Activated CD4-positive, alpha-beta T cell treated with anti-CD3 and anti-CD28 coated beads, Interleukin-2, amount 10 ng/mL, durations not matched to agents 7 days and 5 days (primary cell): Measurements from ENCODE around the gene NDFIP2. TPM values are rescaled to one million over a fixed set of nuclear protein-coding genes. Genes with fewer than 3 reads are reported as not detected.

ENCODE experiments used
- CTCF ChIA-PET: fragments of 350-600 bp; sonication (Branson Sonifier 250); formaldehyde crosslinking; loops from one replicate; lab custom pipeline; 2021; ENCODE audit warnings: antibody characterized with exemption; lab: Charles Lee
- POLR2A ChIA-PET: fragments of 350-600 bp; sonication (Branson Sonifier 250); formaldehyde crosslinking; loops from one replicate; lab custom pipeline; 2021; ENCODE audit warnings: antibody characterized with exemption; lab: Charles Lee
- DNase-seq: peaks from one replicate; pipeline ENCODE4 v3.0.0-alpha.2; 2020
- H3K27ac Mint-ChIP-seq: one replicate; pipeline ENCODE4 v1.8.0; 2021; ENCODE audit warnings: mild to moderate bottlenecking, moderate library complexity, mixed read lengths
- H3K27me3 Mint-ChIP-seq: one replicate; pipeline ENCODE4 v1.8.0; 2021; ENCODE audit warnings: mixed read lengths
- H3K36me3 Mint-ChIP-seq: one replicate; pipeline ENCODE4 v1.8.0; 2021; ENCODE audit warnings: low read depth, mixed read lengths
- H3K4me1 Mint-ChIP-seq: one replicate; pipeline ENCODE4 v1.8.0; 2021; ENCODE audit warnings: mixed read lengths
- H3K4me3 Mint-ChIP-seq: one replicate; pipeline ENCODE4 v1.8.0; 2021; ENCODE audit warnings: mild to moderate bottlenecking, moderate library complexity, mixed read lengths
- H3K9me3 Mint-ChIP-seq: one replicate; pipeline ENCODE4 v1.8.0; 2021; ENCODE audit warnings: mixed read lengths
- total RNA-seq, 2 experiments: library from RNA; stranded (reverse); gene quantifications; one replicate each; pipeline ENCODE4 v1.2.3, GENCODE V29; 2021

NDFIP2 gene
- total RNA-seq, 2 experiments from 2014 or later, result 17.8 to 21.2 TPM

DNA sequence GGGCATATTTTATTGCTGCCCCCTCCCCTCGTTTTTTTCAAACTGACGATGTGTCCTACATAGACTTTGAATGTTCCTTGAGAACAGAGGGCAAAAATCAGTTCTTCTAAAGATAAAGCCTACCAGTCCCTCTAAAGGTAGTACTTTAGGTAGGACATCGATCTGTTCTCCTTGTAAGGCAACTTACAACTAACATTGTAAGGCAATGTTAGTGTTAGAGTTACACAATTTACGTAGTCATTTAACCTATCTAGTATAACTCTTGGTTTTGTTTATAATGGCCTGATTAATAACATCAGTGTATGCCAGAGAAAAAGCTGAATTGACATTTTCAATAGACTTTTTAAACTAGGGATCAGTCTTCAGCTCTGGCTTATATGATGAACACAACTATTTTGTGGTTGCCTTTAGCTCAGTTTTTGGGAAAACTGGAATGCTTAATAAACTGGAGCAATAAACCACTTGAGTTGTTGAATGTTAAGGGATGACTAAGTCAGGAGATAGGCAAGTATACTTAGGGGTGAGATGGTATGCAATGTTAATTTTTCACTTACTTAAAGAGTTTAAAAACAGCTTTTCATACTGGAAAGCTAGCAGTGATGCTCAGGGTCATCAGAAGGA lies 2.2 kb downstream of the NDFIP2 start:
- Mint-ChIP-seq H3K36me3 (peaks cover 2% of the 10 kb centered on the region), H3K4me1 (peaks cover 74% of the 10 kb centered on the region), H3K9me3 (no peaks in the 10 kb centered on the region), H3K27ac (no peak overlapping the region), H3K4me3 (peak overlapping the region; percentile 61), H3K27me3 (peaks cover 29% of the 10 kb centered on the region)
- ChIA-PET CTCF (interaction anchor here (0.9 to 2.5 kb wide), 6 partner anchors 11 to 59 kb away, joined by 3 to 8 read pairs (median 4); no protein-coding TSS in a partner anchor), POLR2A (interaction anchor here (0.6 kb wide), 1 partner anchor 17 kb away, joined by 3 read pairs; no protein-coding TSS in a partner anchor)
- no peak for DNase-seq

DNA sequence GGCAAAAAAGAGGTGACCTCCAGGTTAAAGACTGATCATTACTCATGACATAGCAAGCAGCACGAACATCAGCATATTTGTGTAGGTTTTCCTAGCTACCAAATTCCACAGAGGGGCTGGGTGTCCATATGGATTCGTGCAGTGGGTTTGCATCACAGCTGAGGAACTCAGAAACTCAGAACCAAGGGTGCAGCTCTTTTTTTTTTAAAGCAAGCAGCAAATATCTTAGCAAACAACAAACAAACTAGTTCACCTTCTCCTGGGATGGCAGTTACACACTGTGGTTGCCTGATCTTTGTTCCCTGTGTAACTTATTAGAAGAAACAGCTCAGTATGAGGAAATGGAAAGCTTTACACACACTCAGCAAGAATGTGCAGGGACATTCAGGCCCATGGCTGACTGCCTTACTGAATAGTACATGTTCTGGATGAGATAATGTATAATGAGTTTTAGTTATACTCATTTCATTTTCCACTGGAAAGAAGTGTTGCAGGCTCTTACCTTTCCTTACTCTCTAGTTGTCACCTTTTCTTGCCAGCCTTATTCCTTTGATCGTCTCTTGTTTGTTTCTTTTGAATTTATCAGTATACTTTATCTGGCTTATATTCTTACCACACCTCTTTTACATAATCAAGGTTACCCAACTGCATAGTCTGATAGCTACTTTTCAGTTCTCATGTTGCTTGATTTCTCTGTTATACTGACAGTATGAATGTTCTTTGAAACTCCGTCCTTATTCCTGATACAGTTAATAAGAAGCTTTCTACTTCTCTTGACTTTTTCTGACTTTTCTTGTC lies 4.3 kb downstream of the NDFIP2 start:
- POLR2A ChIA-PET, result interaction anchor here (0.5 to 0.6 kb wide), 2 partner anchors 14 to 45 kb away, joined by 3 to 5 read pairs; no protein-coding TSS in a partner anchor
- Mint-ChIP-seq H3K27me3 (peaks cover 11% of the 10 kb centered on the region), H3K27ac (peak overlapping the region; percentile 46), H3K4me3 (no peak overlapping the region), H3K36me3 (peaks cover 11% of the 10 kb centered on the region), H3K4me1 (peaks cover 82% of the 10 kb centered on the region), H3K9me3 (peaks cover 8% of the 10 kb centered on the region)
- no peak for DNase-seq
- CTCF ChIA-PET, result interaction anchor here (0.8 to 1.5 kb wide), 8 partner anchors 9 to 79 kb away, joined by 3 to 6 read pairs (median 4); partner anchors contain the start of gene RBM26

DNA sequence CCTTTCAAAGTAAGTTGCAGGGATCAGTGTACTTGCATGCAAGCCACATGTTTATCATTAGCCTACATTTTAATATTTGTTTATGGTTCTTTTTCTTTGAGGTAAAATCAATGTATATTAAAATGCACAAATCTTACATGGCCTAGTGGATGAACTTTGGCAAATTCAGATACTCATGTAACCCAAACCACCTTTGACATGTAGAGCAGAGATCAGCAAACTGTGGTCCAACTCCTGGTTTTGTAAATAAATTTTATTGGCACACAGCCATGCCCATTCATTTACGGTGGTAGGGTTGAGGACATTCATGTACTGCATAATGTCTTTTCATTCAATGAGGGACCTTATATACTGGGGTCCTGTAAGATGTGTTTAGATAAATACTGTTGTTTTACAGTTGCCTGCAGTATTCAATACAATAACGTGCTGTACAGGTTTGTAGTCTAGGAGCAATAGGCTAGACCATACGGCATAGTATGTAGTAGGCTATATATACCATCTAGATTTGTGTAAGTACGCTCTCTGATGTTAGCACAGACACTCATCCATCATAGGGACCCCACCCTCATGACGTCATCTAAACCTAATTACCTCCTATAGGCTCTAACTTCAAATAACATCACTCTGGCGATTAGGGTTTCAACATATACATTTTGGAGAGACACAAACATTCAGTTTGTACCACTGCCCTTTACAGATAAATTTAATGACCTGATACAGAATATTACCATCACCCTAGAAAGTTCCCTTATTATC lies 5.7 kb downstream of the NDFIP2 start:
- peaks cover 8% of the 10 kb centered on the region for H3K9me3 Mint-ChIP-seq
- no peak for DNase-seq
- H3K4me1 Mint-ChIP-seq, result peaks cover 85% of the 10 kb centered on the region
- ChIA-PET CTCF (interaction anchor here (6.1 kb wide), 1 partner anchor 15 kb away, joined by 35 read pairs; no protein-coding TSS in a partner anchor), POLR2A (no interaction called here)
- H3K27me3 Mint-ChIP-seq, result peaks cover 1% of the 10 kb centered on the region
- H3K36me3 Mint-ChIP-seq, result peaks cover 12% of the 10 kb centered on the region
- no peak overlapping the region for H3K27ac Mint-ChIP-seq
- no peak overlapping the region for H3K4me3 Mint-ChIP-seq

DNA sequence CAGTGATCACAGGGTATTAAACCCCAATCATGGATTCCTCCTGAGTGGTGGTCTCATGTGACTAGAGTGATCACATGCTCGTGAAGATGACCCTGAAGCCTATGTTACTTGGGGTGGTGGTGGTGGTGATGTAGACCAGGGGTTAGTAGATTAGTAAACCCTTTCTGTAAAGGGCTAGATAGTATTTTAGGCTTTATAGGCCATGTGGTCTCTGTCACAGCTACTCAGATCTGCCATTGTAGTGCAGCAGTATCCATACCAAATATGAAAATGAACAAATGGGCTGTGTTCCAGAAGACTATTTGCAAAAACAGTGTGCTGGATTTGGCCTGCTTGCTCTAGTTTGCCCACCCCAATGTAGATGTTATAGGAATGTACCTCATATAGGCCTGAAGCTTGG lies 9.4 kb downstream of the NDFIP2 start:
- H3K27ac Mint-ChIP-seq, result no peak overlapping the region
- POLR2A ChIA-PET, result interaction anchor here (0.8 kb wide), 1 partner anchor 8 kb away, joined by 3 read pairs; no protein-coding TSS in a partner anchor
- H3K27me3 Mint-ChIP-seq, result no peaks in the 10 kb centered on the region
- CTCF ChIA-PET, result interaction anchor here (1.2 to 6.1 kb wide), 6 partner anchors 9 to 99 kb away, joined by 3 to 35 read pairs (median 4); partner anchors contain the start of gene NDFIP2
- peaks cover 8% of the 10 kb centered on the region for H3K9me3 Mint-ChIP-seq
- H3K36me3 Mint-ChIP-seq, result peaks cover 12% of the 10 kb centered on the region
- peaks cover 91% of the 10 kb centered on the region for H3K4me1 Mint-ChIP-seq
- no peak for DNase-seq
- H3K4me3 Mint-ChIP-seq, result no peak overlapping the region

DNA sequence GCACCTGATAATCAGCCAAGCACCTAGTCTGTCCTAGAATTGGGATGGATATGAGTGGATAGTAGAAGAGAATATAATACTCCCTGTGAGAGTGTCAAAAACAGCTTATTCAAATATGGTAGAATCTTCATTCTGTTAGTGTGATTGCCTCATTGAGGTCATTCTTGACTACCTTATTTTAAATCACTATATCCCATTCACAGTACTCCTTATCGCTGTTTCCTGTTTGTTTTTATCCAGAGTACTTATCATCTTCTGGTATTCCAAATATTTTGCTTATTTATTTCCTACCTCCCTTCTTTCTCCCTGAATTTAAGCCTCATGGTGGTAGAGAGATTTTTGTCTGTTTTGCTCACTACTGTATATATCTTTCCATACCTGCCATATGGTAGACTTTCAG lies 9.9 kb downstream of the NDFIP2 start:
- no peak overlapping the region for H3K4me3 Mint-ChIP-seq

DNA sequence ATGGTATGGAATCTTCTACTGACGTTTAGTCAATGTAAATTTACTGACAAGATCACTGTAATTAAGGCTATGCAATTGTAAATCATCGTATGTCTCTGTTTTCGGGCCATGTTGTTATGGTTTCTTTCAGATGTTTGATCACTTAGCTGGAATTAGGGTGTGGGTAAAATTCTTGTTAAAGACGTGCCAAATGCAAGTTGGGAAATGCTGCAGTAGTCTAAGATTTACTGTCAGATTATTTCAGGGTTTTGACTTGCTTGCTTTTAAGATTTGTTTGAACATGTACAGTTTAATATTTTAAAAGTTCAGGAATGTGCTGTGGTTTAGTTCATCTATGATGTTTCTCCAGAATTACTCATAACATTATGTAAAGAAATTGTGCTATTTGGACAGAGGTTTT lies 10.8 kb downstream of the NDFIP2 start:
- ChIA-PET POLR2A (interaction anchor here (0.6 to 1.1 kb wide), 2 partner anchors 9 to 68 kb away, joined by 4 to 9 read pairs; no protein-coding TSS in a partner anchor), CTCF (interaction anchor here (0.6 to 6.1 kb wide), 4 partner anchors 10 to 36 kb away, joined by 3 to 35 read pairs (median 6); partner anchors contain the start of gene NDFIP2)
- Mint-ChIP-seq H3K9me3 (peaks cover 8% of the 10 kb centered on the region), H3K27me3 (no peaks in the 10 kb centered on the region), H3K4me1 (peaks cover 89% of the 10 kb centered on the region), H3K27ac (peak overlapping the region; percentile 90), H3K4me3 (peak overlapping the region; percentile 56), H3K36me3 (peaks cover 10% of the 10 kb centered on the region)
- no peak for DNase-seq

More for the DNA sequence above, 9.9 kb downstream of the NDFIP2 start:
- Mint-ChIP-seq H3K27me3 (no peaks in the 10 kb centered on the region), H3K4me1 (peaks cover 90% of the 10 kb centered on the region), H3K9me3 (peaks cover 8% of the 10 kb centered on the region), H3K27ac (peak overlapping the region; percentile 90), H3K36me3 (peaks cover 10% of the 10 kb centered on the region)
- CTCF ChIA-PET, result interaction anchor here (1.2 to 6.1 kb wide), 6 partner anchors 10 to 100 kb away, joined by 3 to 35 read pairs (median 4); partner anchors contain the start of gene NDFIP2
- POLR2A ChIA-PET, result interaction anchor here (0.8 kb wide), 1 partner anchor 9 kb away, joined by 3 read pairs; no protein-coding TSS in a partner anchor
- no peak for DNase-seq

DNA sequence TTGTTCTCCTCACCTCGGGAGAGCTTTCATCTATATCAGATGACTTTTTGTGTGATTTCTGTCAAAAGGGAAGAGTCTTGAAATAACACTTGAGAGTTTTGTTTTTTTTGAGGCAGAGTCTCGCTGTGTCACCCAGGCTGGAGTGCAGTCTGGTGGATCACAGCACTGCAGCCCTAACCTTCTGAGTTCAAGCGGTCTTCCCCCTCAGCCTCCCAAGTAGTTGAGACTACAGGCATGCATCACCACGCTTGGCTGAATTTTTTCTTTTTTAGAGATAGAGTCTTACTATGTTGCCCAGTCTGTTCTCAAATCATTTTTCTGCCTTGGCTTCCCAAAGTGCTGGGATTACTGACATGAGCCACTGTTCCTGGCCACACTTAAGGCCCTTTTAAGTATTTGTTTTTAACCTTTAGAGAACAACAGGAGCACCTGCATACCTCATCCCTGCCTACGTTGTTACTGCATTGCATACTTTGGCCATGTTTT lies 11.4 kb downstream of the NDFIP2 start:
- Mint-ChIP-seq H3K27me3 (no peaks in the 10 kb centered on the region), H3K9me3 (peaks cover 8% of the 10 kb centered on the region), H3K4me3 (peak overlapping the region; percentile 56), H3K4me1 (peaks cover 89% of the 10 kb centered on the region), H3K36me3 (peaks cover 10% of the 10 kb centered on the region), H3K27ac (peak overlapping the region; percentile 90)
- DNase-seq, result peak; percentile 30
- POLR2A ChIA-PET, result interaction anchor here (1.1 kb wide), 1 partner anchor 8 kb away, joined by 4 read pairs; no protein-coding TSS in a partner anchor
- CTCF ChIA-PET, result interaction anchor here (0.6 to 6.1 kb wide), 5 partner anchors 9 to 48 kb away, joined by 3 to 35 read pairs (median 5); partner anchors contain the start of gene NDFIP2

DNA sequence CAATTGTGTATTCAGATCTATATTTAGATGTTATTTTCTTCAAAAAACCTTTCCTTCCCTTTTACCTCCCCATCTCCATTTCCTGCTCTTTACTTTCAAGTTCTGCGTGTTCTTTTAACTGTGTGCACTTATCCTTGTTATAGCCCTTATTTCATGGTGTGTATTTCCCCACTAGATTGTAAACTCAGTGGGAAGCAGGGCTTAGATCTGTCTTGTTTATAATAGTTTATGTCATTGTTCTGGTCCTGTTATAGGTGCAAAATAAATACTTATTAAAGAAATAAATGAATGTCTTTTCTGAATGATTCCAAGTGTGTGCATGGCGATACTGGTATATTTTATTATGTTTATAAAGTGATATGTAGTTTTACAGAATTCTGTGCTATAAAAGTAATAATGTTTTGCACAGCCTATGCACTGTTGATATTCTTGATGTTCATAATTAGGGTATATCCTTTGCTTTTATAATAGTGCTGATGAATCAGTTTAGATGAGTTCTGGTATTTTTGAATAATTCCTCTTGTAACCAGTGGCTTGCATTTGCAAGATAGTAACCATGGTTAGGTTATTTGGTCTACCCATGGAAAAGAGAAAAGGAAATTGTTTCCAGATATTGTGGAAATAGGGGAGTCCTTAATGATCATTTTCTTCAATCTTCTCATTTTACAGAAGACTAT lies 12.1 kb downstream of the NDFIP2 start:
- Mint-ChIP-seq H3K27me3 (no peaks in the 10 kb centered on the region), H3K9me3 (peaks cover 10% of the 10 kb centered on the region), H3K4me3 (peak overlapping the region; percentile 56), H3K27ac (peak overlapping the region; percentile 90), H3K36me3 (peaks cover 15% of the 10 kb centered on the region), H3K4me1 (peaks cover 88% of the 10 kb centered on the region)
- no peak for DNase-seq
- CTCF ChIA-PET, result interaction anchor here (0.9 to 6.1 kb wide), 5 partner anchors 8 to 69 kb away, joined by 3 to 35 read pairs (median 5); no protein-coding TSS in a partner anchor
- POLR2A ChIA-PET, result interaction anchor here (0.7 kb wide), 1 partner anchor 11 kb away, joined by 3 read pairs; no protein-coding TSS in a partner anchor

DNA sequence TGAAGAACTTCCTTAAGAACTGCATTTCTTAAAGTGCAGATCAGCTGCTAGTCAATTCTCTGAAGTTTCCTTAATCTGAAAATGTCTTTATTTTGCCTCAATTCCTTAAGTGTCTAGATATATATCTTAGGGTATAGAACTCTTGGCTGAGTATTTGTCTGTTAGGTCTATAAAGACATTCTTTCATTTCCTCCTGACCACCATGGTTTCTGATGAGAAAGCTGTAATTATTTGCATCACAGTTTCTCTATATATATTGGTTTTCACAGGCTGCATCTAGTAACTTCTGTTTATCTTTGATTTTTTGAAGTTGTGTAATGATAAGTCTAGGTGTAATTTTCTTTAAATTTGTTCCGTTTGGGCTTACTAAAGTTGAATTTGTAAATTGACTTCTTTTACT lies 15.2 kb downstream of the NDFIP2 start:
- DNase-seq, result no peak
- ChIA-PET CTCF (no interaction called here), POLR2A (no interaction called here)
- Mint-ChIP-seq H3K27ac (no peak overlapping the region), H3K4me1 (peaks cover 91% of the 10 kb centered on the region), H3K36me3 (peaks cover 23% of the 10 kb centered on the region), H3K27me3 (no peaks in the 10 kb centered on the region), H3K9me3 (peaks cover 24% of the 10 kb centered on the region), H3K4me3 (no peak overlapping the region)

DNA sequence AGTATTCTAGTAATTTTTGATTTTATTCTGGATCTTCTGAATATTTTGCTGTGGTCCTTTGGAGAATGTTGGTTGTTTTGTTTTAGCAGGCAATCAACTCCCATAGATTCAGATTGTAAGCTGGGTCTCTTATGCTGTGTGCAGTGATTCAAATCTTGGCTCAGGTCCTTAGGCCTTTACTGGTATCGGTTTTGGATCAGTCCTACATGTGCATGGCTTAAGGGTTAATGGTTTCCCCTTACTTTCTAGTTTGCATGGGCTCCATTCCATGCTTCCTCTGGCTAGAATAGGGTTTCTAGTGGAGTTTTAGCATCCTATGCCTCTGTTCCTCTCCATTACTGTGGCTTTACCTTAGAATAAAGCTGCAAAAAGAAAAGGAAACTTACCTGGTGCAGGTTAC lies 16.1 kb downstream of the NDFIP2 start:
- peaks cover 90% of the 10 kb centered on the region for H3K4me1 Mint-ChIP-seq
- H3K9me3 Mint-ChIP-seq, result peaks cover 26% of the 10 kb centered on the region
- no peak for DNase-seq
- no peaks in the 10 kb centered on the region for H3K27me3 Mint-ChIP-seq
- H3K36me3 Mint-ChIP-seq, result peaks cover 26% of the 10 kb centered on the region
- ChIA-PET CTCF (interaction anchor here (1.1 kb wide), 1 partner anchor 16 kb away, joined by 3 read pairs; no protein-coding TSS in a partner anchor), POLR2A (no interaction called here)
- no peak overlapping the region for H3K27ac Mint-ChIP-seq
- no peak overlapping the region for H3K4me3 Mint-ChIP-seq

DNA sequence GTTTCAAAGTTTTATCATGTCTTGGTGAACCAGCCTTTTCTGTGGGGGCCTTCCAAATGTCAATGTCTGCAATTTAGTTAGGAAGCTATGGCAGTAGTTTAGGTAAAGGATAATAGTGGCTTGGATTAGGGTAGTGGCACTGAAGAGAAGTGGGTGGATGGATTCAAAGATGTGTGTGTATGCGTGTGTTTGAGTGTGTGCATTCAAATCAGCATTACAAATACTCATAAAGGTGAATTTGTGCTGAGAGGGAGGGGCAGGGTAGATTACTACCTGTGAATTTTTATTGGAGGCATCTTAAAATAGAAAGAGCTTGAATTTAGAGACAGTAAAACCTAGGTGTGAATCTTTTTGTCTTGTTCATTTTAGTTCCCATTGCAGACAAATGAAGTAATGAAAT lies 16.9 kb downstream of the NDFIP2 start:
- DNase-seq, result no peak
- POLR2A ChIA-PET, result no interaction called here
- Mint-ChIP-seq H3K9me3 (peaks cover 26% of the 10 kb centered on the region), H3K27ac (peak overlapping the region; percentile 0), H3K36me3 (peaks cover 27% of the 10 kb centered on the region), H3K4me3 (no peak overlapping the region), H3K27me3 (no peaks in the 10 kb centered on the region), H3K4me1 (peaks cover 87% of the 10 kb centered on the region)
- CTCF ChIA-PET, result interaction anchor here (0.6 to 0.9 kb wide), 3 partner anchors 17 to 29 kb away, joined by 3 to 4 read pairs (median 3); partner anchors contain the start of gene NDFIP2
